ENCODE results near the gene EXOC7.

DNA sequence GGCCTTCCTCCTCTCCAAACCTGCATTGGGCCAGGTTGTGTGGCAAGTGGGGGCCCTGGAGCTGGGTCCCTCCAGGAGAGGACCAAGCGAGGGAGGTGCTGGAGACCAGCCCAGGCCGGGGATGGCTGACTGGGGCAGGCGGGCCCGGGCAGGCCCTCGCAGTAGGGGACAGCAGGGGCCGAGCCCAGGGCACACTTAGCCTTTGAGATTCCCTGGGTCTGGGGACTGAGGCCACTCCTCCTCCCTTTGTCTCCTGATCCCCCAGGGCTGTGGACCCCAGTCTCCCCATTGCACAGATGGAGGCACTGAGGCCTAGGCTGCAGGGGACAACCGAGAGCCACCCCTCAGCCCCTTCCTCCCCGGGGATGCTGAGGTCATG, 32.2 kb upstream of the EXOC7 start:
- TF ChIP-seq, protein P1, sequence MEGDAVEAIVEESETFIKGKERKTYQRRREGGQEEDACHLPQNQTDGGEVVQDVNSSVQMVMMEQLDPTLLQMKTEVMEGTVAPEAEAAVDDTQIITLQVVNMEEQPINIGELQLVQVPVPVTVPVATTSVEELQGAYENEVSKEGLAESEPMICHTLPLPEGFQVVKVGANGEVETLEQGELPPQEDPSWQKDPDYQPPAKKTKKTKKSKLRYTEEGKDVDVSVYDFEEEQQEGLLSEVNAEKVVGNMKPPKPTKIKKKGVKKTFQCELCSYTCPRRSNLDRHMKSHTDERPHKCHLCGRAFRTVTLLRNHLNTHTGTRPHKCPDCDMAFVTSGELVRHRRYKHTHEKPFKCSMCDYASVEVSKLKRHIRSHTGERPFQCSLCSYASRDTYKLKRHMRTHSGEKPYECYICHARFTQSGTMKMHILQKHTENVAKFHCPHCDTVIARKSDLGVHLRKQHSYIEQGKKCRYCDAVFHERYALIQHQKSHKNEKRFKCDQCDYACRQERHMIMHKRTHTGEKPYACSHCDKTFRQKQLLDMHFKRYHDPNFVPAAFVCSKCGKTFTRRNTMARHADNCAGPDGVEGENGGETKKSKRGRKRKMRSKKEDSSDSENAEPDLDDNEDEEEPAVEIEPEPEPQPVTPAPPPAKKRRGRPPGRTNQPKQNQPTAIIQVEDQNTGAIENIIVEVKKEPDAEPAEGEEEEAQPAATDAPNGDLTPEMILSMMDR (conservative IDR thresholded peaks at IDR 0.05; ENCODE audit: low read depth, low read length), result no peak
- TF ChIP-seq EZH2 (IDR thresholded peaks at IDR 0.05; ENCODE audit: borderline replicate concordance, low read depth, low read length, poor library complexity, severe bottlenecking), result no peak

Measured in A673 (cell line).